Measurements from ENCODE around the gene CRISP1. TPM values are rescaled to one million over a fixed set of nuclear protein-coding genes. Genes with fewer than 3 reads are reported as not detected.

CRISP1 gene
- not detected in 2 replicates for total RNA-seq

DNA sequence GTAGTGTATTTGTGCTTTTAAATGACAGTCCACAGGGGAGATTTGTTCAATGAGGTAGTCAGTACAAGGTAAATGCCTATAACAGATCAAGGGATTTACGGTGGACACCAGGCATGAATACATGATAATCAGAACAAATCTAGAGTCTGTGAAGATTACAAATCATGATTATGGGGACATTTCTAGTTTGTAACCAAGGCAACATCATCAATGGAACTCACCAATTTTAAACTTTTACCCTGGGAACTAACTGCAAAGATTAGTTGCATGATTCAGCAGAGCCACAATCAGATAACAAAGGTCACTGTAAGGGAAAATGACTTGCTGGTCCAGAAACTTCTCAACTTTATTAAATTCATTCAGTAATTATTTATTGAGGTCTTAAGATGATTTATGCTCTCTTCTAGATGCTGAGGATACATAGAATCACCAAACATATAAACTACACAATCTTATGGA, at the start of gene CRISP1:
TSS of gene CRISP1 (minus strand) at position 51 of the 459 bp plus-strand sequence. CDS start 9,135 bp downstream, outside the sequence.

GRCh38 chr6:49787176-49787575, 79.2 kb downstream of the CRISP1 start, which contains the start of gene PGK2:
Gene PGK2 (minus strand): TSS chr6:49787285. CDS start chr6:49787187, 98 bp downstream.

Other genes with a start within 250 kb of the CRISP1 start
- gene RHAG, start 229.7 kb downstream of the CRISP1 start, total RNA-seq, result not detected in 2 replicates
- gene CRISP2, start 153.0 kb downstream of the CRISP1 start, total RNA-seq, result under 0.01 TPM in 1 of 2 replicates, not detected in the other
- gene CRISP3, start 122.1 kb downstream of the CRISP1 start, total RNA-seq, result not detected in 2 replicates
- gene PGK2, start 79.2 kb downstream of the CRISP1 start, total RNA-seq, result not detected in 2 replicates
- gene DEFB114, start 97.6 kb upstream of the CRISP1 start, total RNA-seq, result not detected in 2 replicates
- gene DEFB113, start 103.1 kb upstream of the CRISP1 start, total RNA-seq, result not detected in 2 replicates
- not detected in 2 replicates for gene DEFB110, start 155.5 kb upstream of the CRISP1 start, total RNA-seq
- not detected in 2 replicates for gene DEFB112, start 183.4 kb upstream of the CRISP1 start, total RNA-seq

Measured in epithelial cell of umbilical artery (primary cell).